ENCODE results near the gene CERS6. TPM values are rescaled to one million over a fixed set of nuclear protein-coding genes. Genes with fewer than 3 reads are reported as not detected.

CERS6 gene
- total and polyA plus RNA-seq, 2 experiments from 2014 or later = 7.4 to 35.0 TPM

GRCh38 chr2:168519534-168520308, 63.6 kb downstream of the CERS6 start:
- H3K4me3 Mint-ChIP-seq = no peak overlapping the region
- H3K27me3 Mint-ChIP-seq (ENCODE audit: insufficient read depth, low read depth, poor library complexity) = no peaks in the 10 kb centered on the region
- H3K9me2 ChIP-seq (ENCODE audit: insufficient read depth) = no peaks in the 10 kb centered on the region
- peaks cover 25% of the 10 kb centered on the region for H3K4me1 ChIP-seq (ENCODE audit: insufficient read depth)
- H2AFZ ChIP-seq = no peak overlapping the region
- no peaks in the 10 kb centered on the region for H3F3A ChIP-seq (replicated peaks; ENCODE audit: low read depth)
- no peak overlapping the region for H3K27ac ChIP-seq (ENCODE audit: low read depth)
- TF ChIP-seq EZH2phosphoT487 (IDR thresholded peaks at IDR 0.05; ENCODE audit: unreplicated experiment) (no peak), ZNF331 (CRISPR knock-in tag; IDR thresholded peaks at IDR 0.05; ENCODE audit: low read depth) (no peak)
- no peak for ATAC-seq
- DNase-seq (ENCODE audit: low spot score) = no peak
- H3K79me2 ChIP-seq (replicated peaks; ENCODE audit: insufficient read depth) = peaks cover 92% of the 10 kb centered on the region
- H3K4me2 ChIP-seq = no peak overlapping the region
- no peaks in the 10 kb centered on the region for H3K9me3 Mint-ChIP-seq
- H3K36me3 Mint-ChIP-seq (ENCODE audit: low read depth) = no peaks in the 10 kb centered on the region
- H3K36me3 ChIP-seq (ENCODE audit: insufficient read depth) = no peaks in the 10 kb centered on the region
- peaks cover 43% of the 10 kb centered on the region for H3K4me1 Mint-ChIP-seq
- no peaks in the 10 kb centered on the region for H3K27me3 ChIP-seq (ENCODE audit: insufficient read depth)
- no peak overlapping the region for H3K4me3 ChIP-seq
- H4K20me1 ChIP-seq (replicated peaks; ENCODE audit: insufficient read depth) = no peaks in the 10 kb centered on the region; the same call in 1 of the 2 replicates
- H3K27ac Mint-ChIP-seq = no peak overlapping the region

GRCh38 chr2:168521053-168521741, 65.1 kb downstream of the CERS6 start:
- Mint-ChIP-seq H3K4me3 (no peak overlapping the region), H3K27me3 (ENCODE audit: insufficient read depth, low read depth, poor library complexity) (no peaks in the 10 kb centered on the region), H3K36me3 (ENCODE audit: low read depth) (no peaks in the 10 kb centered on the region), H3K9me3 (no peaks in the 10 kb centered on the region), H3K4me1 (peaks cover 49% of the 10 kb centered on the region), H3K27ac (no peak overlapping the region)
- Histone ChIP-seq H3K79me2 (replicated peaks; ENCODE audit: insufficient read depth) (peaks cover 94% of the 10 kb centered on the region), H3K4me2 (no peak overlapping the region), H3K27me3 (ENCODE audit: insufficient read depth) (no peaks in the 10 kb centered on the region), H3F3A (replicated peaks; ENCODE audit: low read depth) (no peaks in the 10 kb centered on the region), H3K4me1 (ENCODE audit: insufficient read depth) (peaks cover 39% of the 10 kb centered on the region), H3K9me2 (ENCODE audit: insufficient read depth) (no peaks in the 10 kb centered on the region), H3K36me3 (ENCODE audit: insufficient read depth) (no peaks in the 10 kb centered on the region), H2AFZ (no peak overlapping the region), H3K4me3 (no peak overlapping the region), H4K20me1 (replicated peaks; ENCODE audit: insufficient read depth) (no peaks in the 10 kb centered on the region; the same call in 1 of the 2 replicates), H3K27ac (ENCODE audit: low read depth) (peak overlapping the region; percentile 6; the same call in 1 of the 2 replicates)
- ATAC-seq = peak; percentile 28; the same call in 2 of the 3 replicates
- peak; percentile 27 for DNase-seq (ENCODE audit: low spot score)
- TF ChIP-seq JUNB (IDR thresholded peaks at IDR 0.05; ENCODE audit: unreplicated experiment) (no peak), REST (IDR thresholded peaks at IDR 0.05; ENCODE audit: unreplicated experiment) (no peak), ZNF114 (CRISPR knock-in tag; IDR thresholded peaks at IDR 0.05) (no peak), EZH2phosphoT487 (IDR thresholded peaks at IDR 0.05; ENCODE audit: unreplicated experiment) (no peak), ZNF331 (CRISPR knock-in tag; IDR thresholded peaks at IDR 0.05; ENCODE audit: low read depth) (no peak), NANOG (IDR thresholded peaks at IDR 0.05; ENCODE audit: borderline replicate concordance) (no peak), ETS1 (IDR thresholded peaks at IDR 0.05) (no peak), ZNF462 (CRISPR knock-in tag; IDR thresholded peaks at IDR 0.05) (no peak)
